GM12892 (cell line): ENCODE measurements around the gene OPTN.

ENCODE experiments used
- POLR2A ChIP-seq: IDR thresholded peaks from 2 replicates; pipeline ENCODE4 v1.6.1; 2011; ENCODE audit warnings: low read depth, low read length, control low read depth
- POLR2AphosphoS5 ChIP-seq: IDR thresholded peaks from 2 replicates; pipeline ENCODE4 v1.6.1; 2011; ENCODE audit warnings: low read depth, low read length, control low read depth
- TAF1 ChIP-seq: IDR thresholded peaks from 2 replicates; pipeline ENCODE4 v1.6.1; 2011; ENCODE audit warnings: low read depth, mild to moderate bottlenecking, control low read depth, low read length, borderline replicate concordance

DNA sequence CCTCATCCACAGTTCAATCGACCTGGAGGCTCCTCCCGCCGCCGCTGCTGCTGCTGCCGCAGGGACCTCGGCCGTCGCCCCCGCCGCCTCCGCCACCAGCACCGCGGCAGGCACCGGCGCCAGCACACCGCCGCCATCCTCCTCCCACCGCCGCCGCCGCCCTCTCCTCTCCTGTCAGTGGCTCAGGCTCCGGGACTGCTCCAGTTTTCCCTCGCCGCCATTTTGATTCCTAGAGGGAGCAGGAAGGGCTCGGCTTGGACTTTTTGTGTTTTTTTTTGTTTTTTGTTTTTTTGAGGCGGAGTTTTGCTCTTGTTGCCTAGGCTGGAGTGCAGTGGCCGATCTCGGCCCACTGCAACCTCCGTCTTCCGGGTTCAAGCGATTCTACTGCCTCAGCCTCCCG is 58.4 kb downstream of the OPTN start:
- no peak for TF ChIP-seq POLR2A
- no peak for TF ChIP-seq POLR2AphosphoS5
- TF ChIP-seq TAF1 = no peak
